Measurements from ENCODE around the gene EPS8.

EPS8 gene

DNA sequence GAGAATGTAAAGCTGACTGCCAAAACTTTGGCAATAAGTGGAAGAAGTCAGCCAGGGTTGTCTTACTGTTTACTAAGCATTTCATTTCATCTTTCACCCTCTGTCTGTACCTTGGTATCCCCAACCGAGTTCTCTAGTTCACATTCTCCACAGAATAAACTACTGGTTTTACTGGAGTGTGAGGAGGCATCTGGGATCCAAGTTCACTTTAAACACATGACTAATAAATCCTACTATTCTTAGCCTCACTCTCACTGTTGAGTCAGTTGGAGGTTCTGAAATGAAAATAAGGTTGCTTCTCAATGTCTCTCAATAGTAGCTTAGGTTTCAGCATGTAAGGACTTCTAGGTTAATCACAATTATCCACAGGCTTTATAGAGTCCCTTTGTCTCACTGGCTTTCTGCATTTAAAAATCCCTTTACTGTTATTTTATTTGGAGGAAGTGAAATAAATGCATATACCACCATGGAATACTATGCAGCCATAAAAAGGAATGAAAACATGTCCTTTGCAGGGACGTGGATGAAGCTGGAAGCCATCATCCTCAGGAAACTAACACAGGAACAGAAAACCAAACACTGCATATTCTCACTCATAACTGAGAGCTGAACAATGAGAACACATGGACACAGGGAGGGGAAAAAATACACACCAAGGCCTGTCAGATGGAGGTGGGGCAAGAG, 95.8 kb downstream of the EPS8 start:
- no peaks in the 10 kb centered on the region for H3K9me3 ChIP-seq (ENCODE audit: insufficient read depth, low read depth, low read length)
- H3K36me3 ChIP-seq (ENCODE audit: insufficient read depth, low read length), result no peaks in the 10 kb centered on the region
- H3K9me2 ChIP-seq (replicated peaks; ENCODE audit: low read depth, low read length), result no peaks in the 10 kb centered on the region
- H3K79me2 ChIP-seq (ENCODE audit: insufficient read depth, low read length), result no peaks in the 10 kb centered on the region
- no peaks in the 10 kb centered on the region for H3K27me3 ChIP-seq (ENCODE audit: insufficient read depth, low read length, poor library complexity, severe bottlenecking)
- no peak overlapping the region for H3K4me3 ChIP-seq (ENCODE audit: low read length, poor library complexity, severe bottlenecking)
- H2AFZ ChIP-seq (ENCODE audit: low read length), result no peak overlapping the region
- H3K9ac ChIP-seq (ENCODE audit: low read depth, low read length, poor library complexity, severe bottlenecking), result no peak overlapping the region
- no peaks in the 10 kb centered on the region for H3K4me1 ChIP-seq (ENCODE audit: insufficient read depth, low read length, poor library complexity, severe bottlenecking)
- H4K20me1 ChIP-seq (ENCODE audit: insufficient read depth, low read length, poor library complexity, severe bottlenecking), result no peaks in the 10 kb centered on the region
- TF ChIP-seq EZH2phosphoT487 (IDR thresholded peaks at IDR 0.05; ENCODE audit: borderline replicate concordance), result no peak
- TF ChIP-seq CTCF (conservative IDR thresholded peaks at IDR 0.05; ENCODE audit: low read length), result no peak
- no peak overlapping the region for H3K4me2 ChIP-seq (ENCODE audit: low read depth, low read length, poor library complexity, severe bottlenecking)
- H3F3A ChIP-seq (ENCODE audit: low read depth), result no peaks in the 10 kb centered on the region

- no peaks in the 10 kb centered on the region for H3F3A ChIP-seq (ENCODE audit: low read depth)
- H2AFZ ChIP-seq (ENCODE audit: low read length), result no peak overlapping the region
- H3K4me3 ChIP-seq (ENCODE audit: low read length, poor library complexity, severe bottlenecking), result no peak overlapping the region
- no peak overlapping the region for H3K9ac ChIP-seq (ENCODE audit: low read depth, low read length, poor library complexity, severe bottlenecking)
- H3K9me2 ChIP-seq (replicated peaks; ENCODE audit: low read depth, low read length), result no peaks in the 10 kb centered on the region
- H3K9me3 ChIP-seq (ENCODE audit: insufficient read depth, low read depth, low read length), result no peaks in the 10 kb centered on the region
- H3K27me3 ChIP-seq (ENCODE audit: insufficient read depth, low read length, poor library complexity, severe bottlenecking), result no peaks in the 10 kb centered on the region
- H3K4me1 ChIP-seq (ENCODE audit: insufficient read depth, low read length, poor library complexity, severe bottlenecking), result no peaks in the 10 kb centered on the region
- no peak overlapping the region for H3K4me2 ChIP-seq (ENCODE audit: low read depth, low read length, poor library complexity, severe bottlenecking)
- no peaks in the 10 kb centered on the region for H3K36me3 ChIP-seq (ENCODE audit: insufficient read depth, low read length)
- no peaks in the 10 kb centered on the region for H3K79me2 ChIP-seq (ENCODE audit: insufficient read depth, low read length)
- H4K20me1 ChIP-seq (ENCODE audit: insufficient read depth, low read length, poor library complexity, severe bottlenecking), result no peaks in the 10 kb centered on the region
- TF ChIP-seq CTCF (conservative IDR thresholded peaks at IDR 0.05; ENCODE audit: low read length) (no peak), EZH2phosphoT487 (IDR thresholded peaks at IDR 0.05; ENCODE audit: borderline replicate concordance) (no peak)
Measured at GRCh38 chr12:15691388-15691787, 97.8 kb downstream of the EPS8 start.

- H3K9me3 ChIP-seq (ENCODE audit: insufficient read depth, low read depth, low read length), result no peaks in the 10 kb centered on the region
- no peak overlapping the region for H3K4me2 ChIP-seq (ENCODE audit: low read depth, low read length, poor library complexity, severe bottlenecking)
- no peak overlapping the region for H2AFZ ChIP-seq (ENCODE audit: low read length)
- no peak for TF ChIP-seq CTCF (conservative IDR thresholded peaks at IDR 0.05; ENCODE audit: low read length)
- TF ChIP-seq EZH2phosphoT487 (IDR thresholded peaks at IDR 0.05; ENCODE audit: borderline replicate concordance), result no peak
- H3K9ac ChIP-seq (ENCODE audit: low read depth, low read length, poor library complexity, severe bottlenecking), result no peak overlapping the region
- H3K9me2 ChIP-seq (replicated peaks; ENCODE audit: low read depth, low read length), result no peaks in the 10 kb centered on the region
- H3K4me1 ChIP-seq (ENCODE audit: insufficient read depth, low read length, poor library complexity, severe bottlenecking), result no peaks in the 10 kb centered on the region
- H4K20me1 ChIP-seq (ENCODE audit: insufficient read depth, low read length, poor library complexity, severe bottlenecking), result no peaks in the 10 kb centered on the region
- H3K79me2 ChIP-seq (ENCODE audit: insufficient read depth, low read length), result no peaks in the 10 kb centered on the region
- H3K27me3 ChIP-seq (ENCODE audit: insufficient read depth, low read length, poor library complexity, severe bottlenecking), result no peaks in the 10 kb centered on the region
- H3F3A ChIP-seq (ENCODE audit: low read depth), result no peaks in the 10 kb centered on the region
- H3K4me3 ChIP-seq (ENCODE audit: low read length, poor library complexity, severe bottlenecking), result no peak overlapping the region
- no peaks in the 10 kb centered on the region for H3K36me3 ChIP-seq (ENCODE audit: insufficient read depth, low read length)
Measured at GRCh38 chr12:15690320-15690719, 98.9 kb downstream of the EPS8 start.
